Eye (tissue), 1 donor: ENCODE results near the gene C11orf68.
A peak's percentile ranks its signal among the peaks of the same experiment; 100 is the strongest.
"Not testable (repeated sequence)": the region's sequence is repeated elsewhere in the genome, so short reads cannot be mapped to it uniquely, and the experiment has no call there.

ENCODE experiments used
- DNase-seq: peaks from one replicate; pipeline ENCODE4 v3.0.0-alpha.2; 2015

C11orf68 gene

DNA sequence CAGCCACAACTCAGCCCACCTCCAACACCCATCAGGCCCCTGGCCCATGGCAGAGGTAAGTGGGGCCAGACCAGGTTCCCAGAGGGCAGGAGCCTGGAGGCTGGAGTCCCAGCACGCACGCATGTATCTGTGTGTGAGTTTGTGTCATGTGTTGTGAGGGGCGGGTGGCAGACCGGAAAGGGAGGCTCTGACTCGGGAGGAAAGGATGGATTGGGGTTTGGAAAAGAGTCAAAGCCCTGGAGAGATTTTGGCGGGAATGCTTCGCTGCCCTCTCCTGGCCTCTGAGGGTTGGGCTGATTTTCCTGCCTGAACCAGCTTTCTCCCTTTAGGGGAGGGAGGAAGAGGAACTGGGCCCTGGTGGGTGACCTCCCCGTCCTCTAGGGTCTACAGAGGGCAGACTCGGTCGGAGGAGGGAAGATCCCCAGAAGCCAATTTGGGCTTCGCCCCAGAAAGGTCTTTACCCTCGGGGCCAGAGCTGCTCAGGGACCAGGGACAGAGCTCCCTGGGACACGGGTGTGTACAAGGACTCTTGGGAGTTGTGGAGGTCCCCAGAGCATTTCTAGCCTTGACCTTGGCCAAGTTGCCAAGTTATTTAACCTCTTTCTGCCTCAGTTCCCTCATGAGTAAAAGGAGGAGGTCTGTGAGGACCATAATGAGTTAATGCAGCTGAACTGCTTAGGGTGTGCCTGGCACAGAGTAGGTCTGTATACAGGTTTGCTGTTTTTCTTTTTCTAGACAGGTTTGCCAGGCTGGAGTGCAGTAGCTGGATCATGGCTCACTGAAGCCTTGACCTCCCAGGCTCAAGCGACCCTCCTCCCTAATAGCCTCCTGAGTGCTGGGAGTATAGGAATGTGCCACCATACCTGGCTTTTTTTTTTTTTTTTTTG lies 6.9 kb downstream of the C11orf68 start:
- DNase-seq, result peak; percentile 77

DNA sequence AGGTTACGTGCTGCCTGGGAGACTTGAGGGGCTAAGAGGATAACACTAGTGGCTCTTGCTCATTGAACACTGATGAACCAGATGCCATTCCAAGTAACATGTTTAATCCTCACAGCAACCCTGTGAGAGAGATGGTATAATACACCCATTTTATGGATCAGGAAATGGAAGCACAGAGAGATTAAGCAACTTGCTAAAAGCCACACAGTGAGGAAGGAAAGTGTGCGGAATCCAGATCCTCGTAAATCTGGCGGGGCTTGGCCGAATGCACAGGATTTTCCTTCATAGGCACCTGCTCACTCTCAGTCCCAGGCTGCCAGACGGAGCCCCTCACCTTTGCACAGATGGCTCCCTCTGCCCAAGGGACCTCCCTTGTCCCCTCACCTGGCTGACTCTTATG lies 11.0 kb downstream of the C11orf68 start:
- DNase-seq, result no peak

DNA sequence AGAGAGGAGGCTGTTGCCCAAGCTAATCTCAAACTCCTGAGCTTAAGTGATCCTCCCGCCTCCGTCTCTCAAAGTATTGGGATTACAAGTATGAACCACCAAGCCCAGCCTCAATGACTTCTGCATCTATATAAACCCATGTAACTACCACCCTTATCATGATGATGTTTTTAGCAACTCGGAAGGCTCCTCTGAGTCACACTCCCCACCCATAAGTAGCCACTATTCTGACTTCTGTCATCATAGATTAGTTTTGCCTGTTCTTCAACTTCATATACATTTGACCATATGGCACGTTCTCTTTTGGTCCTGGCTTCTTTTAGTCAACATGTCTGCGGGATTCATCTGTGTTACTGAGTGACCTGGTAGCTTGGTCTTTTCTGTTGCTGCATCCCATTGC lies 12.3 kb downstream of the C11orf68 start:
- DNase-seq, result no peak

DNA sequence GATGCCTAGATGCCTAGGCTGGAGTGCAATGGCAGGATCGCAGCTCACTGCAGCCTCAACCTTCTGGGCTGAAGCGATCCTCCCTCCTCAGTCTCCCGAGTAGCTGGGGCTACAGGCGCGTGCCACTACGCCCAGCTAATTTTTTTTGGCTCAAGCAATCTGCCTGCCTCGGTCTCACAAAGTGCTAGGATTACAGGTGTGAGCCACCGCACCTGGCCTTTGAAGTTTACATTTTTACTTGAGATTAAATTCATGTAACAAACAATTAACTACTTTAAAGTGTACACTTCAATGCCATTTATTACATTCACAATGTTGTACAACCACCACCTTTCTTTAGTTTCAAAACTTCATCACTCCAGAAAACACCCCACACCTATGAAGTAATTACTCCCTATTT lies 15.1 kb downstream of the C11orf68 start:
- DNase-seq, result no peak

DNA sequence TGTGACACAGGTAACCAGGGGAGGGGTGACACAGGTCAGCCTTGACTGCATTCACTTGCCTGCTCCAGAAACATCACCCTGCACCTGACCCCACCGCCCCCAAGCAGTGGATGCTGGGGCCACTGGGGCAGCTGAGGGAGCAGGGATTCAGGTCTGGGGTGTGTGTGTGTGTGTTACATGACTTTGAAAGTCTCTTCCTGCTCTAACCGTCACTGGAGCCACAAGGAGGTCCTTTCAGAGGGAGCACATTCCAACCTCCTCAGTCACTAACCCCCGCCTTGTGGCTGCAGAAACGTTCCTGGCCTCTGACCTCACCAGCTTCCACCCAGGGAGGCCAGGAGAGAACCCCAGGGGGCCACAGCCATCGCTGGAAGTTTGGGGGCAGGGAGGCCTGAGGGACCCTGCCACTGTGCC lies 15.8 kb downstream of the C11orf68 start:
- peak; percentile 33 for DNase-seq

DNA sequence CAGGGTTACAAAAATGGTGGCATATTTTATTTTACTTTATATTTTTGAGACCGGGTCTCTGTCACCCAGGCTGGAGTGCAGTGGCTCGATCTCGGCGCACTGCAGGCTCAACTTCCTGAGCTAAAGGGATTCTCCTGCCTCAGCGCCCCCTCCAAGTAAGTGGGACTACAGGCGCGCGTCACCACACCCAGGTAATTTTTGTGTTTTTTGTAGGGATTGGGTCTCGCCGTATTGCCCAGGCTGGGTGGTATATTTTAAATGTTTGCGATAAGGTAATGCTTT lies 18.0 kb downstream of the C11orf68 start:
- DNase-seq, result no peak

DNA sequence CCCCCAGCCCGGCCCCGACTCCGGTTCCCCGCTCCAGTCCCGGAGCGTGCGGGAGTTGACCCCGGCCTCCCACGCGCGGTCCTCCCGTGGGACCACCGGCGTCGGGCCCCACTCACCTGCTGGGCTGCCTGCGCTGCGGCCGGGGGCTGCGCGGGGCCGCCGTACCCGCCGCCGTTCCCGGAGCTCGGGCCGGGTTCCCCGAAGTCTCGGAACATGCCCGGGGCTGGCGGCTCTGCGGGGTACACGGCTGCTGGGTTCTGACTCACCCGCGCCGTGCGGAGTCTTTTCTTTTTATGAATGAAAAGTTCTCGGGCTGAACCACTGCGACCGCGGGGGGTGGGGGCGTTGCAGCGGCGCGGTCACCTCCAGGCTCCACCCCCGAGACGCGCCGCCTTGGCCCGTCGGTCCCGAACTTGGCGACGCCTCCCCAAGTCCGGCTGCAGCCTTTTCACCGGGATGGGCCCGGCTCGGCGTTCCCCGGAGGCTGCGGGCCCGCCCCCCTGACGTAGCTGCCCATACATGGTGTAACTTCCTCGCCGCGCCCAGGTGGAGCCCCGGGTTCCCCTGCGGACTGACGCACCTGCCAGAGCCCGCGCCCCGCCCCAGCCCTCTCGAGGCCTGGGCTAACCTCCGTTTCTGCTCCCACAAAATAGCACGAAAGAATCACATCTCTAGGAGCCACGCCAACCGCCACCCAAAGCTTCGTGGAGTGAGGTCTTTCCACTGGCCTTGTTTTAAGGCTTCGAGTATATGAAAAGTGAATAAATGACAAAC lies 18.6 kb downstream of the C11orf68 start, which contains the start of gene FOSL1:
FOSL1 (minus strand) TSS at position 264 of the 774 bp plus-strand sequence; CDS start at position 215, 49 bp downstream.
- DNase-seq, result peak; percentile 74

DNA sequence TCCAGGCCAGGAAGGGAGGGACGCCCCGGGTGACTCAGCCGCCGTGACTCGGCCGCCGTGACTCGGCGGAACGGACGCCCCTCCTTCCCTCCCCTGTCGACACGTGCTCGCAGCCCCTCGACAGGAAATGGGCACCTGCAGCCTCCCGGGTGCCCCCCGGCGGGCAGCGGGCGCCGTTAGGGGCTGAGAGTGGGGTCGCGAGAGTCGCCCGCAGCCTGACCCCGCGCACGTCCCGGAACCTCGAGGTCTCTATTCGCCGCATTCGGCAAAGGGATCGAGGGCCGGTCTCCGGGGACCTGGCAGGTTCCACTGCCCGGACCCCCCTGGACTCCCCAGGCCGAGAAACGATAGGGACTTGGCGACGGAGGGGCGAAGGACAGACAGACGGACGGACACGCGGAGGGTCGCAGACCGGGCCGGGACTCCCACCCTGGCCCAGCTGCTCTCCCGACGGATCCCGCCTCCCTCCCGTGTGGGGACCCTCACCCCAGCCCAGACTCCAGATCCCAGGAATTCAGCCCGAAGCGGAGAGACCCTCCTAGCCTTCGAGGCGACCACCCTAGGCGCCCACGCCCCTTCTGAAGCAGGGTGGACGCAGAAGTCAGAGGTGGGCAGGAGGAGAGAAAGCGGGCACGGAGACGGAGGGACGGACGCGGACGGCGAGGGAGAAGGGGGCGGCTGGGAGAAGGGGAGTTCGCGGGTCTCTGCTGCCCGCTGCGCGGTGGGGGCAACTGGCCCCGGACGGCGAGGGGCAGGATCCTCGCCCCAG lies 19.3 kb downstream of the C11orf68 start:
- peak; percentile 56 for DNase-seq

DNA sequence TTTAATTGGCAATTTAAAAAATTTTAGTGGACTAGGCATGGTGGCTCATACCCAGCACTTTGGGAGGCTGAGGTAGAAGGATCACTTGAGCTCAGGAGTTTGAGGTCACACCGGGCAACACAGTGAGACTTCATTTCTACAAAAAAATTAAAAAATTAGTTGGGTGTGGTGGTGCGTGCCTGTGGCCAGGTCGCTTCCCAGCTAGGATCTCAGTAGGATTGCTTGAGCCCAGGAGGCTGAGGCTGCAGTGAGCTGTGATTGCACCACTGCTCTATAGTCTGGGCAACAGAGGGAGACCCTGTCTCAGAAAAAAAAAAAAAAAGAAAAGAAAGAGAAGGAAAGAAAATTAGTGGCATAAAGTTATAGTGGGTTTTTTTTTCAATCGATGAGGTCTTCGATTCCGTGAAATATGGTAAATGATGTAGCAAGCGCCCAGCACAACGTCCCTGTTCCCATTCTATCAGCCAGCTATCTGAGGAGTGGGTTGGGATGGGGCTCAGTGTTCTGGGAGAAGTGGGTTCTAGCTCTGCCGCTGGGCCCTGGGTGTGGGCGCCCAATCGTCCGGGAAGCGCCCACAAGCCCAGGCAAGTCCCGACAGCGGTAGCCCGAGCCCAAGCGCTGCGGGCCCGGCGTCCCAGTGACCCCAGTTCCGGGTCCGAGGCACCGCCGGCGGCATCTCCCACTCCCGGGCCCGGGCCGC lies 20.1 kb downstream of the C11orf68 start:
- peak; percentile 10 for DNase-seq

DNA sequence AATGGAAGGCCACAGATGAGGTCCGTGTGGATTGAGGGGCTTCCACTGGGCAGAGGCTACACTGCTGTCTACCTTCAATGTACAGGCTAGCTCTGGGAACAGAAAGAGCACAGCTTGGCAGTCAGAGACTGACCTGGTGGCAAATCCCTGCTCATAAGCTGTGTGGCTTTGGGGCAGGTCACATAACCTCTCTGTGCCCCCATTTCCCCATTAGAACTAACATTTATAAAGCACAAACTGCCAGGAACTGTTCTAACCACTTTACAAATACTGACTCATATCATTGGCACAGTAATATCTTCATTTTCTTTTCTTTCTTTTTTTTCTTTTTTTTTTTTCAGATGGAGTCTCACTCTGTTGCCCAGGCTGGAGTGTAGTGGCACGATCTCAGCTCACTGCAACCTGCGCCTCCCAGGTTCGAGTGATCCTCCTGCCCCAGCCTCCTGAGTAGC lies 21.8 kb downstream of the C11orf68 start:
- DNase-seq, result no peak

DNA sequence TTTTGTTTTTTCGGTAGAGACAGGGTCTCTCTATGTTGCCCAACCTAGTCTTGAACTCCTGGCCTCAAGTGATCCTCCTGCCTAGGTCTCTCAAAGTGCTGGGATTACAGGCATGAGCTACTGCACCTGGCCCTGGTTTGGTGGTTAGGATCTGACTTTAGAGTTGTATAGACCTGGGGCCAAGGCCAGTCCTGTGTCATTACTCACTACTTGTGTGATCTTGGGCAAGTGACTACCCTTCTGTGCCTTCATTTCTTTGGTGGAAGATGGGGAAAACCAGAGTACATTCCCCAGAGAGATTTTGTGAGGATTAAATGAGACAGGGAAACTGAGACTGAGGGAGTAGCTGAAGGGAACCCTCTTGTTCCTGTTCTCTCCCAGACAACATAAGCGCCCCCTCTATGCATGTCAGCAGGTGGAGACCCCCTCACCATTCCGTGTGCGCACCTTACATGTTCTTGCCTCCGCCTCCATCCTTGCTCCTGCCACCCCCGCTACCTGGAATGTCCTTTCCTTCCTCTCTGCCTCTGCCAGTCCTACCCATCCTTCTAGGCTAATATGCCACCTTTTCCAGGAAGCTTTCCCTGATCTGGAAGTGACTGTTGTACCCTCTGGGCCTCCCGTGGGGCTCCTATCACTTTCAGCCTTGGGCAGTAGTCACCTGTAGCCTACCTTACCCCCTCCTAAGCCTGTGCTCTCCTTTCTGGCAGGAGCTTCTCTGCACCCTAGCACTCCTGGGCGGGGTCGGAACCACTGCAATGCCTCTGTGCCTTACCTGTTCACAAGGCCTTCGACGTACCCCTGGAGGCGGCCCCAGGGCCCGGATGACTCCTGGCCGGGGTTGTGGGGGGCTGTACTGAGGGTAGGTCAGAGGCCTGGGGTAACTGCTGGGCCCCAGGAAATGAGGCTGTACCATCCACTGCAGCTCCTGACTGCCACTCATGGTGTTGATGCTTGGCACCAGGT lies 22.5 kb downstream of the C11orf68 start:
- no peak for DNase-seq

DNA sequence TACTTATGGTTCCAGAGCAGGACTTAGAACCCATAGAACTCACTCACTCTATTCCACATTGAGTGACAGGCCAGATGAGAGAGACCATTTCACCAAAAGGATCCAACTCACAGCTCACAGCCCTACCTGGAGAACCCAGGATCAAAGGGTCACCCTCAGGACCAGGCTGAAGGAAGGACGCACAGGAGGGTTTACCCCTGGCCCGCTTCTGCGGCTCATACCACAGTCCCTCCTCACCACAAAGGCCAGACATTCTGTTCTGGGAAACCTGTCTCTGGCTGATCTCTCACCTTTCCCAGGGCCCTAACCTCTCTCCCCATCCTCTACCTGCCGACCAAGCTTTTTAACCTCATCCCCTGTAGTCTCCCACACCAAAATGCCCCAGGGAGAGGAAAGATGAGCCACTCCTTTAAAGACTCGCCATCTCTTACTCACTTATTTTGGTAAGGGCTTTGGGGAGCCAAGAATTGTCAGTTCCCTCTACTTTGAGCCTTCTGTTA lies 23.3 kb downstream of the C11orf68 start:
- DNase-seq, result no peak

DNA sequence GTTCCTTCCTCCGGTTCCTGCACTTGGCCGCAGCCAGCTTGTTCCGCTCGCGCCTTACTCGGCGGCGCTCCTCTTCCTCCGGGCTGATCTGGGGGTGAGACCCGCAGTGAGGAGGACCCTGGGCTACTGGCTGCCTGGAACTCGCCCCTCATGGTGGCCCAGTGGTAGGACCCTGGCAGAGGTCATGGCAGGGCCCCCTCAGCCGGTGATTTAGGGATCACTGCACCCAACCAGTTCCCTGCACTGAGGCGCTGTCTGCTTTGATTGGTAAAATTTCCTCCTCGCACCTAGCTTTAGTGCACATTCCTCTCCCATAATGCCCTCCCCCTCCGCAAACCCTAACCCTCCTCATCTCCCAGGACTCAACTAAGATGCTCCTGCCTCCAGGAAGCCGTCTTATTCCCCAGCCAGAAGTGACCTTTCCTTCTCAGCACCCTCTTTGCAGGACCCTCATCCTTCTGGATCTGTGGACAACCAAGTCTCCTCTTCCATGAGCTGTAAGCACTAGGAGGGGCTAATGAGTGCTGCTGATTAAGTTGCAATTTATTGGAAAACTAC lies 24.7 kb downstream of the C11orf68 start:
- DNase-seq, result no peak

DNA sequence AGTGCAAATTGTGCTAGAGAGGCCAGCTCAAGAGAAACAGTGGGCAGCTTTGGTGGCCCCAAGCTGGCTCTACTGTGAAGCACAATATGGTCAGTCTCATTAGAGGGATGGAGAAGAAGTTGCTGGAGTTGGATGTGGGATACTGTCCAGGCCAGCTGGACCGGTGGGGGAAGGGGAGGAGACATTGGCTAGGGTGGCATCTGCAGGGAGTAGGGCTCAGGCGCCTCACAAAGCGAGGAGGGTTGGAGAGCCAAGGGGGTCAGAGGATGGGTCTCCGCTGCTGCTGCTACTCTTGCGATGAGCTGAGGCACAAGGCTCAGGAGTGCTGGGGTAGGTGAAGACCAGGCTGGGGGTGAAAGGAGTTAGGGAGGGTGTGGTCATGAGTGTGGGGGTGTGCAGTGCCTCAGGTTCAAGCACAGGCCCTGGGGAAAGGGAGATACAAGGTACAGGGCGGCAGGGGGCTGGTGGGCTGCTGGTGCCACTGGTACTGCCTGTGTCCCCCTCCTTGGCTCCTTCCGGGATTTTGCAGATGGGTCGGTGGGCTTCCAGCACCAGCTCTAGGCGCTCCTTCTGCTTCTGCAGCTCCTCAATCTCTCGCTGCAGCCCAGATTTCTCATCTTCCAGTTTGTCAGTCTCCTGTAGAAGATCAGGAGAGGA lies 26.1 kb downstream of the C11orf68 start:
- DNase-seq, result no peak

DNA sequence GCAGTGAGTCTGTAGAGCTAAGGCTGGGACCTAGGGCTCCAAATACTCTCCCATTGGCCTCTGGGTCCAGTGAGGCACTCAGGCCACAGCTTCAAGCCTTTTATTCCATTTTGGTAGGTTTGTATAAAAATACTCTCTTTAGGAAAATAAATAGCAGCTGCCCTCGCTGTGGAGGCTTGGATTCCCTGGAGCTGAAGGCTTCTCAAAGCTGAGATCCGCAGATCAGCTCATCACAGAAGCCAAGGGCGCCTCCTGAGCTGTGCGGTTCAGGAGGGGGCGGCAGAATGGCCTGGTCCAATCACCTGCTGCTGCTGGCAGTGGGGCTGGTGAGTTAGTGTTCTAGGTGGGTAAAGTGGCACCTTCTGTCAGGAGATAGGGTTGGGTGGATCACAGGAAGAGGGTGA lies 26.7 kb downstream of the C11orf68 start:
- DNase-seq, result not testable (repeated sequence)

DNA sequence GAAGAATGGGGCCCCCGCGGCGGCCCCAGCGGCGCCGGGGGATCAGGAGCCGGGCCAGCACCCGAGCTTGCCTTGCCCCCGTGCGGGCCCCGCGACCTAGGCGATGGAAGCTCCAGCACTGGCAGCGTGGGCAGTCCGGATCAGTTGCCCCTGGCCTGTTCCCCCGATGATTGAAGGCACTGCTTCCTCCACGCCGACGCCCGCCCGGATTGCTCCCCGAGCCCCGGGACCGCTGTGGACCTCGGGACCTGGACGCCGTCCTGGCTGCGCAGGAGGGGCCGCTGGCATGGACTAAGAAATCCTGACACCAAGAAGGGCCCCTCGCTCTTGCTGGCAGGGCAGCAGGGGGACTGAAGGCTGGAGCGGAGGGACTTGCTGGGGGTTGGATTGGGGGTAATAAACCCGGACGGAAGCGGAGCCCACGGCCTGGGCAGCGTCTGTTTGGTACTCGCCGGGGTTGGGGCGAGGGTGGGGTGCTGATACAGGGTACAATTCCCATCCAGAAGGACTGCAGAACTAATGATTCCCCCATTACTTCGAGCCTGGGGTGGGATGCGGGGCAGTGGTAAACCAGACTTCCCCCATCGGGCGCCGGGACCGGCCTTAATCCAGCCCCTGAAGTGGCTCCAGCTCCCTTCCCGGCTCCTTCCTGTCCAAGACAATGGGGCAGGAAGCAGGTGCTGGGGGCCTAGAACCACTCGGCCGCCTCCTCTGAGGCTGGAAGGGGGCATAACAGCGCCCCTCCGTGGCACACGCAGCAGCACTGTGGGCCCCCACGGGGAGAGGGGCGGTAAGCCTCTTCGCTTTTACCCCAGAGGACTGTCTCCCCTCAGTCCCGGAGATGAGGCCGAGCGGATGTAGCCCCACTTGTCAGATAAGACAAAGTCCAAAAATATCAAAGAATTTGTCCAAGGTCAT lies 27.4 kb downstream of the C11orf68 start:
- DNase-seq, result no peak

DNA sequence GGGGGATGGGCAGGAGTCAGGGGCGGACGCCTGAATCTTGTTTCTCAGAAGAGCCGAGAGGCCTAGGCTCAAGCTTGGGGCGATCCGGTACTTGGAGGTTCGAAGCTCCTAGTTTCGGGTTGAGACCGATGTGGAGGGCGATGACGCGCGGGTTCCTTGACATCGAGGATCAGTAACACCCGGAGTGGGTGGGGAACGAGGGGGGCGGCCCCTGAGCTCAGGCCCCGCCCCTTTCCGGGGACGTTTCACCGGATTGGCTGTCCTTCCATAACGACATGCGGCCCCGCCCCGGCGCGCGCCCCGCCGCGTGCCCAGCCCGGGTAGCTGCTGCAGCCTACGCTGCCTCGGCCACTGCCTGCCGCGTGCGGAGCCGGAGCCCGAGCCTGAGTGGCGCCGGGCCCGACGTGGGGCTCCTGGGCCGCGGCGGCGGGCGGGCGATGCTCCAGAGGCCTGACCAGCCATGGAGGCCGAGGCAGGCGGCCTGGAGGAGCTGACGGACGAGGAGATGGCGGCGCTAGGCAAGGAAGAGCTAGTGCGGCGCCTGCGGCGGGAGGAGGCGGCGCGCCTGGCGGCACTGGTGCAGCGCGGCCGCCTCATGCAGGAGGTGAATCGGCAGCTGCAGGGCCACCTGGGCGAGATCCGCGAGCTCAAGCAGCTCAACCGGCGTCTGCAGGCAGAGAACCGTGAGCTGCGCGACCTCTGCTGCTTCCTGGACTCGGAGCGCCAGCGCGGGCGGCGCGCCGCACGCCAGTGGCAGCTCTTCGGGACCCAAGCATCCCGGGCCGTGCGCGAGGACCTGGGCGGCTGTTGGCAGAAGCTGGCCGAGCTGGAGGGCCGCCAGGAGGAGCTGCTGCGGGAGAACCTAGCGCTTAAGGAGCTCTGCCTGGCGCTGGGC lies 28.3 kb downstream of the C11orf68 start, which contains the start of gene CCDC85B:
CCDC85B (plus strand) TSS at position 350 of the 895 bp plus-strand sequence; CDS start at position 461, 111 bp downstream.
- DNase-seq, result peak; percentile 98
